ENCODE results near the gene MYO10.

The MYO10 gene

GRCh38 chr5:16894236-16895057, 41.6 kb downstream of the MYO10 start:
- no peak for DNase-seq (ENCODE audit: insufficient read length, low spot score)
- TF ChIP-seq POLR2A (IDR thresholded peaks at IDR 0.05; ENCODE audit: low read depth, low read length) (no peak), POLR2AphosphoS5 (IDR thresholded peaks at IDR 0.05; ENCODE audit: low read depth, low read length) (no peak), PAX5 (IDR thresholded peaks at IDR 0.05; ENCODE audit: insufficient read depth, low read length, severe bottlenecking) (no peak), TAF1 (IDR thresholded peaks at IDR 0.05; ENCODE audit: low read depth, low read length) (no peak), SPI1 (IDR thresholded peaks at IDR 0.05; ENCODE audit: low read depth, low read length) (no peak), POU2F2 (IDR thresholded peaks at IDR 0.05; ENCODE audit: low read depth, low read length) (no peak)
- FAIRE-seq: no peak

DNA sequence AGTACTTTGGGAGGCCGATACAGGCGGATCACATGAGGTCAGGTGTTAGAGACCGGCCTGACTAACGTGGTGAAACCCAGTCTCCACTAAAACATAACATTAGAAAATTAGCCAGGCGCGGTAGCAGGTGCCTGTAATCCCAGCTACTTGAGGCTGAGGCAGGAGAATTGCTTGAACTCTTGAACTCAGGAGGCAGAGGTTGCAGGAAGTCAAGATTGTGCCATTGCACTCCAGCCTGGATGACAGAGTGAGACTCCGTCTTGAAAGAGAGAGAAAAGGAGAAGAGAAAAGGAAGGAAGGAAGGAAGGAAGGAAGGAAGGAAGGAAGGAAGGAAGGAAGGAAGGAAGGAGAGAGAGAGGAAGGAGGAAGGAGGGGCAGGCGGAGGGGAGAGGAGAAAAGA, 45.1 kb downstream of the MYO10 start:
- no peak for FAIRE-seq
- DNase-seq (ENCODE audit: insufficient read length, low spot score): no peak

GRCh38 chr5:16889972-16890519, 46.0 kb downstream of the MYO10 start:
- DNase-seq (ENCODE audit: insufficient read length, low spot score) (no peak), FAIRE-seq (no peak)
- TF ChIP-seq POU2F2 (IDR thresholded peaks at IDR 0.05; ENCODE audit: low read depth, low read length): no peak
- no peak for TF ChIP-seq PAX5 (IDR thresholded peaks at IDR 0.05; ENCODE audit: insufficient read depth, low read length, severe bottlenecking)
- no peak for TF ChIP-seq TAF1 (IDR thresholded peaks at IDR 0.05; ENCODE audit: low read depth, low read length)
- no peak for TF ChIP-seq POLR2AphosphoS5 (IDR thresholded peaks at IDR 0.05; ENCODE audit: low read depth, low read length)
- TF ChIP-seq POLR2A (IDR thresholded peaks at IDR 0.05; ENCODE audit: low read depth, low read length): no peak
- no peak for TF ChIP-seq SPI1 (IDR thresholded peaks at IDR 0.05; ENCODE audit: low read depth, low read length)

More for the DNA sequence above, 45.1 kb downstream of the MYO10 start:
- no peak for TF ChIP-seq POLR2A (IDR thresholded peaks at IDR 0.05; ENCODE audit: low read depth, low read length)
- no peak for TF ChIP-seq POU2F2 (IDR thresholded peaks at IDR 0.05; ENCODE audit: low read depth, low read length)
- TF ChIP-seq SPI1 (IDR thresholded peaks at IDR 0.05; ENCODE audit: low read depth, low read length): no peak
- TF ChIP-seq POLR2AphosphoS5 (IDR thresholded peaks at IDR 0.05; ENCODE audit: low read depth, low read length): no peak
- TF ChIP-seq TAF1 (IDR thresholded peaks at IDR 0.05; ENCODE audit: low read depth, low read length): no peak

- TF ChIP-seq TAF1 (IDR thresholded peaks at IDR 0.05; ENCODE audit: low read depth, low read length): no peak
- TF ChIP-seq POU2F2 (IDR thresholded peaks at IDR 0.05; ENCODE audit: low read depth, low read length): no peak
- TF ChIP-seq POLR2AphosphoS5 (IDR thresholded peaks at IDR 0.05; ENCODE audit: low read depth, low read length): no peak
- no peak for TF ChIP-seq PAX5 (IDR thresholded peaks at IDR 0.05; ENCODE audit: insufficient read depth, low read length, severe bottlenecking)
- TF ChIP-seq POLR2A (IDR thresholded peaks at IDR 0.05; ENCODE audit: low read depth, low read length): no peak
- TF ChIP-seq SPI1 (IDR thresholded peaks at IDR 0.05; ENCODE audit: low read depth, low read length): no peak
- FAIRE-seq (no peak), DNase-seq (ENCODE audit: insufficient read length, low spot score) (no peak)
Measured at GRCh38 chr5:16889203-16889971, 46.7 kb downstream of the MYO10 start.

- TF ChIP-seq POLR2AphosphoS5 (IDR thresholded peaks at IDR 0.05; ENCODE audit: low read depth, low read length) (no peak), TAF1 (IDR thresholded peaks at IDR 0.05; ENCODE audit: low read depth, low read length) (no peak), SPI1 (IDR thresholded peaks at IDR 0.05; ENCODE audit: low read depth, low read length) (no peak), POU2F2 (IDR thresholded peaks at IDR 0.05; ENCODE audit: low read depth, low read length) (no peak), PAX5 (IDR thresholded peaks at IDR 0.05; ENCODE audit: insufficient read depth, low read length, severe bottlenecking) (no peak), POLR2A (IDR thresholded peaks at IDR 0.05; ENCODE audit: low read depth, low read length) (no peak)
- DNase-seq (ENCODE audit: insufficient read length, low spot score): no peak
- FAIRE-seq: no peak
Measured at GRCh38 chr5:16888694-16889124, 47.4 kb downstream of the MYO10 start.

DNA sequence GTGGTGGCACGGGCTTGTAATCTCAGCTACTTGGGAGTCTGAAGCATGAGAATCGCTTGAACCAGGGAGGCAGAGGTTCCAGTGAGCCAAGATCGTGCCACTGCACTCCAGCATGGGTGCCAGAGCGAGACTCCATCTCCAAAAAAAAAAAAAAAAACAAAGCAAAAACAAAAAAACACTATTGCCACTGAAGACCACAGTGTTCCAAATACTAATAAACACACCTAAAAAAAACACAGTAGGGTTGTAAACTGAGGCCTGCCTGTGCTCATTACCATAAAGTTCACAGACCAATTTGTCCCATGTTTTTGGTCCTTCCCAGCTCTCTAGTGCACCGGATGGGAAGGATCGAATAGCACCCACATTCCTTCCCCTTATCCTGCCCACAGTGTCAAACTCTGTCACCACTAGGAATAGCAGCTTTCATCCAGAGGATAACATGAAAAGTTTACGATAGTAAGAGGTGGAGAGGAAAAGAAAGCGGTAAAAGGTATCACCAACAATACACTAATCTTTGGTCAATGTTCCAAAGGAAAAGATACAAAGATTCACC, 49.2 kb downstream of the MYO10 start:
- no peak for DNase-seq (ENCODE audit: insufficient read length, low spot score)
- FAIRE-seq: no peak
- TF ChIP-seq POLR2AphosphoS5 (IDR thresholded peaks at IDR 0.05; ENCODE audit: low read depth, low read length): no peak
- no peak for TF ChIP-seq SPI1 (IDR thresholded peaks at IDR 0.05; ENCODE audit: low read depth, low read length)
- TF ChIP-seq PAX5 (IDR thresholded peaks at IDR 0.05; ENCODE audit: insufficient read depth, low read length, severe bottlenecking): no peak
- TF ChIP-seq TAF1 (IDR thresholded peaks at IDR 0.05; ENCODE audit: low read depth, low read length): no peak

DNA sequence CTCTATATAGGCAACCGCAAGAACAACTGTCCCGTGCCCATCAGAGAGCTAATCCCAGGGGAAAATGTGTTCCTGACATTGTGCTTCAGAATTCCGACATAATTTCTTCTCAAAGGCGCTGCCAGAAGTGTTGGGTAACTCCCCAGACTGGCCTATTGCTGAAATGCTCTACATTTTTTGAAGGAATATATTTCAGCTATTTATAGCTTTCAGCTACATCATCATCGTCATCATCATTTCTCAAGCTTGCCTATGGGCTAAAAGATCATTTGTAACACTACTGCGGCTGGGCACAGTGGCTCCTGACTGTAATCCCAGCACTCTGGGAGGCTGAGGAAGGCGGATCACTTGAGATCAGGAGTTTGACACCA, 49.7 kb downstream of the MYO10 start:
- DNase-seq (ENCODE audit: insufficient read length, low spot score) (no peak), FAIRE-seq (no peak)
- TF ChIP-seq PAX5 (IDR thresholded peaks at IDR 0.05; ENCODE audit: insufficient read depth, low read length, severe bottlenecking): no peak
- no peak for TF ChIP-seq POU2F2 (IDR thresholded peaks at IDR 0.05; ENCODE audit: low read depth, low read length)
- no peak for TF ChIP-seq TAF1 (IDR thresholded peaks at IDR 0.05; ENCODE audit: low read depth, low read length)
- TF ChIP-seq SPI1 (IDR thresholded peaks at IDR 0.05; ENCODE audit: low read depth, low read length): no peak
- TF ChIP-seq POLR2AphosphoS5 (IDR thresholded peaks at IDR 0.05; ENCODE audit: low read depth, low read length): no peak
- no peak for TF ChIP-seq POLR2A (IDR thresholded peaks at IDR 0.05; ENCODE audit: low read depth, low read length)

DNA sequence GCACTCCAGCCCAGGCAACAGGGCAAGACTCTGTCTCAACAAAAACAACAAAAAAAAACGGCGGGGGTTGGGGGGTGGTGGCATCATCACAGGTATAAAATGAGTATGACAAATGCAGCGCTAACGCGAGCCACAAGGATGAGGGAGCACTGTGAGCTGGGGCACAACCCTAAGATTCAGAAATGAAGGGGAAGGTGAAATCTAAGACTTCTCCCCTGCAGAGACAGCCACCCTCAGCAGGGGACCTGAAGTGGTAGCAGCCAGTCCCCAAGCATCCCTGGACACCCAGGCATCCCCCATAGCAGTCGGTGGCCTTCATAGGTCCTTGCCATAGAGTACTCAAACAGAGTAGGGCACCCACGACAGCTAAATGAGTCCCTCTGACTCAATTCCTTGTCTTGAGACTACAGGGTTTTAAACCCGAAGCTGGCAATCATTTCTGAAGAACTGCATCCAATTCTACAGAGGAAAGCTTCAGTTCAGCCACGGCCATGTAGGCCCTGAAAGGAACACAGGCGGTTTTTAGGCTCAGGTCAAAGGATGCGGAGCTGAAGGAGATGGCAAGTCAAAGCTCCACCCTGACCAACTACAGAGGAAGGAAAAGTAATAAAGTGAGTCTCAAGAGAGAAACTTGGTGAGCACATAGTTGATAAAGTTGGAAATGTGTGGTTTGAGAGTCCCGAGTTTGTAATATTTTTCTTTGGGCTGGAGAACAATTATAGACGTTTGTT, 50.3 kb downstream of the MYO10 start:
- TF ChIP-seq TAF1 (IDR thresholded peaks at IDR 0.05; ENCODE audit: low read depth, low read length) (no peak), POLR2AphosphoS5 (IDR thresholded peaks at IDR 0.05; ENCODE audit: low read depth, low read length) (no peak), SPI1 (IDR thresholded peaks at IDR 0.05; ENCODE audit: low read depth, low read length) (no peak), POU2F2 (IDR thresholded peaks at IDR 0.05; ENCODE audit: low read depth, low read length) (no peak), PAX5 (IDR thresholded peaks at IDR 0.05; ENCODE audit: insufficient read depth, low read length, severe bottlenecking) (no peak), POLR2A (IDR thresholded peaks at IDR 0.05; ENCODE audit: low read depth, low read length) (no peak)
- FAIRE-seq (no peak), DNase-seq (ENCODE audit: insufficient read length, low spot score) (no peak)
